Activated B cell treated with CpG ODN at 0.5 μM for 24 hours (primary cell): ENCODE data around the gene CGRRF1. TPM values are rescaled to one million over a fixed set of nuclear protein-coding genes. Genes with fewer than 3 reads are reported as not detected.

Source experiments
- ATAC-seq: fragments of 200-7000 bp; cut with Tn5 transposase; one replicate; pipeline ENCODE4 v1.10.0; 2021; ENCODE audit warnings: low read depth, mild to moderate bottlenecking, moderate library complexity
- CTCF ChIA-PET: fragments of 350-600 bp; sonication (Branson Sonifier 250); formaldehyde crosslinking; loops from one replicate; lab custom pipeline; 2021; ENCODE audit warnings: antibody characterized with exemption; lab: Charles Lee
- POLR2A ChIA-PET: fragments of 350-600 bp; sonication (Branson Sonifier 250); formaldehyde crosslinking; loops from one replicate; lab custom pipeline; 2021; ENCODE audit warnings: antibody characterized with exemption; lab: Charles Lee
- DNase-seq: peaks from one replicate; pipeline ENCODE4 v3.0.0; 2022
- H3K27ac Mint-ChIP-seq: one replicate; pipeline ENCODE4 v1.8.0; 2020; ENCODE audit warnings: mixed read lengths
- H3K27me3 Mint-ChIP-seq: one replicate; pipeline ENCODE4 v1.8.0; 2021; ENCODE audit warnings: mixed read lengths
- H3K36me3 Mint-ChIP-seq: one replicate; pipeline ENCODE4 v1.8.0; 2021; ENCODE audit warnings: low read depth, mixed read lengths
- H3K4me1 Mint-ChIP-seq: one replicate; pipeline ENCODE4 v1.8.0; 2021; ENCODE audit warnings: mixed read lengths
- H3K4me3 Mint-ChIP-seq: one replicate; pipeline ENCODE4 v1.8.0; 2020; ENCODE audit warnings: mild to moderate bottlenecking, mixed read lengths
- H3K9me3 Mint-ChIP-seq: one replicate; pipeline ENCODE4 v1.8.0; 2020; ENCODE audit warnings: mixed read lengths
- intact Hi-C: fragments of 100-400 bp; cut with micrococcal nuclease; formaldehyde crosslinking; loops from one replicate; pipeline ENCODE4 v1.15.1; 2024
- total RNA-seq: library from RNA; stranded (reverse); gene quantifications from 2 replicates; pipeline ENCODE4 v1.2.3, GENCODE V29; 2022
- TF ChIP-seq, protein P1 (sequence below): fragments of 200-600 bp; IDR thresholded peaks from one replicate; pipeline ENCODE4 v1.8.0; 2022; ENCODE audit warnings: antibody characterized with exemption, mild to moderate bottlenecking

CGRRF1 gene
- total RNA-seq, 1 donor from 2014 or later, result 11.9 TPM

DNA sequence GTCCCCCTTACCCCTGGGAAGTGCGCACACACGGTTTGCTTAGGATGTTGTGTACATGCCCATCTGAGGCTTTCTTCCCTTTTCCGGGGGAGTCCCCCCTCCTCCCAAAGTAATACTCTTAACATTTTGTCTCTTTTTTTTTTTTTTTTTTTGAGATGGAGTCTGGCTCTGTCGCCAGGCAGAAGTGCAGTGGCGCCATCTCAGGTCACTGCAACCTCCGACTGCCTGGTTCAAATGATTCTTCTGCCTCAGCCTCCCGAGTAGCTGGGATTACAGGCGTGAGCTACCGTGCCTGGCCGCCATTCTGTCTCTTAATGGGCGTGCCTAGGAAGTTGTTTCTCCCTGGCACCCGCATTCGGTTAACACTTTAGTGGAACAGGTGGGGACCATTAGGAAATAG lies 16.4 kb upstream of the CGRRF1 start:
- no peaks in the 10 kb centered on the region for H3K9me3 Mint-ChIP-seq
- intact Hi-C loops, result no loop called here

GRCh38 chr14:54497224-54497623 lies 12.5 kb upstream of the CGRRF1 start:
- POLR2A ChIA-PET, result interaction anchor here (0.6 kb wide), 2 partner anchors 278 to 593 kb away, joined by 3 to 13 read pairs; no protein-coding TSS in a partner anchor
- peaks cover 16% of the 10 kb centered on the region for H3K27me3 Mint-ChIP-seq
- ATAC-seq (no peak), DNase-seq (no peak)
- no peaks in the 10 kb centered on the region for H3K36me3 Mint-ChIP-seq
- H3K4me3 Mint-ChIP-seq, result no peak overlapping the region
- CTCF ChIA-PET, result no interaction called here
- H3K4me1 Mint-ChIP-seq, result no peaks in the 10 kb centered on the region
- intact Hi-C loops, result no loop called here
- TF ChIP-seq, protein P1, sequence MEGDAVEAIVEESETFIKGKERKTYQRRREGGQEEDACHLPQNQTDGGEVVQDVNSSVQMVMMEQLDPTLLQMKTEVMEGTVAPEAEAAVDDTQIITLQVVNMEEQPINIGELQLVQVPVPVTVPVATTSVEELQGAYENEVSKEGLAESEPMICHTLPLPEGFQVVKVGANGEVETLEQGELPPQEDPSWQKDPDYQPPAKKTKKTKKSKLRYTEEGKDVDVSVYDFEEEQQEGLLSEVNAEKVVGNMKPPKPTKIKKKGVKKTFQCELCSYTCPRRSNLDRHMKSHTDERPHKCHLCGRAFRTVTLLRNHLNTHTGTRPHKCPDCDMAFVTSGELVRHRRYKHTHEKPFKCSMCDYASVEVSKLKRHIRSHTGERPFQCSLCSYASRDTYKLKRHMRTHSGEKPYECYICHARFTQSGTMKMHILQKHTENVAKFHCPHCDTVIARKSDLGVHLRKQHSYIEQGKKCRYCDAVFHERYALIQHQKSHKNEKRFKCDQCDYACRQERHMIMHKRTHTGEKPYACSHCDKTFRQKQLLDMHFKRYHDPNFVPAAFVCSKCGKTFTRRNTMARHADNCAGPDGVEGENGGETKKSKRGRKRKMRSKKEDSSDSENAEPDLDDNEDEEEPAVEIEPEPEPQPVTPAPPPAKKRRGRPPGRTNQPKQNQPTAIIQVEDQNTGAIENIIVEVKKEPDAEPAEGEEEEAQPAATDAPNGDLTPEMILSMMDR, result no peak
- H3K9me3 Mint-ChIP-seq, result no peaks in the 10 kb centered on the region
- H3K27ac Mint-ChIP-seq, result no peak overlapping the region

More for the DNA sequence above, 16.4 kb upstream of the CGRRF1 start:
- Mint-ChIP-seq H3K27me3 (peaks cover 6% of the 10 kb centered on the region), H3K4me1 (peaks cover 23% of the 10 kb centered on the region), H3K4me3 (no peak overlapping the region), H3K27ac (no peak overlapping the region), H3K36me3 (peaks cover 5% of the 10 kb centered on the region)
- ATAC-seq, result no peak
- DNase-seq, result no peak
- POLR2A ChIA-PET, result no interaction called here
- TF ChIP-seq, protein P1, result no peak
- CTCF ChIA-PET, result no interaction called here

DNA sequence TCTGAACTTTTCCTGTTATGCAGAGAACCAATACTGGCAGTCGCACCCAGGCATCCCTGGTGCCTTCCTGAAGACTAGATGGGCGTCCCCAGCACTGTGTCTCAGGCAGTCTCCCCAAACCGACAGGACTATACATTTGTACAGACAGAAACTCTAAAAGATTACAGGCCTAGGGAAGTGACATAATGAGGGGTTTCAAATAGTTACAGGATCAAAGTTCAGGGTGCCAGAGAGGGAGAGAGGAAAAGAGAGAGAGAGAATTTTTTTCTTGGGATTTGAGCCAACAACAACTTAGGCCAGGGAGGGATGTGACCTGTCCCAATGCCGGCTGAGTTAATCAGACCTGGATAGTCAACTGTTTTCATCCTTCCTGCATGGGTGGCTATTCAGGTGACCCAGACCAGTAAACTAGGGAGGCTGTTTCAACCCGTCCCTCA lies 11.6 kb upstream of the CGRRF1 start:
- no peaks in the 10 kb centered on the region for H3K36me3 Mint-ChIP-seq
- no peak for DNase-seq
- ChIA-PET POLR2A (no interaction called here), CTCF (no interaction called here)
- H3K4me3 Mint-ChIP-seq, result no peak overlapping the region
- TF ChIP-seq, protein P1, result no peak
- no peak for ATAC-seq
- no peaks in the 10 kb centered on the region for H3K9me3 Mint-ChIP-seq
- H3K4me1 Mint-ChIP-seq, result no peaks in the 10 kb centered on the region
- H3K27me3 Mint-ChIP-seq, result peaks cover 20% of the 10 kb centered on the region
- intact Hi-C loops, result no loop called here
- no peak overlapping the region for H3K27ac Mint-ChIP-seq

DNA sequence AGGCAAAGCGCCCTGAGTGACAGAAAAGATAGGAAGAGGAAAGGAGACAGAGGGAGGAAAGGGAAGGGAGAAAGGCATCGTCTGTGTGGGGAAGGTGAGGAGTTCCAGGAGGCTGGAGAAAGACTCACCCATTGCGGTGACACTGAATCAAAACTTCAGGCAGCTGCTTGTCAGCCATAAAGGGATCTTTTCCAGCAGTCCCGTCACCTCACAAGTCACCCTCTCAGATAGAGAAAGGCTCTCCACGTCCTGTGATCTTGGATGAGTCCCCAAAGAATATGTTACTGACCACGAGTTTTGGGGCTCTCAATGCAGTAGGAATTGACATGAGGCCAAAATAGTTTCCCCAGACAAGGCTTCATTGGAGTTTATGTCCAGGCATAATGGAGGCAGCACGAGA lies 11.1 kb upstream of the CGRRF1 start:
- H3K27me3 Mint-ChIP-seq, result peaks cover 20% of the 10 kb centered on the region
- TF ChIP-seq, protein P1, result no peak

GRCh38 chr14:54500744-54501143 lies 9.0 kb upstream of the CGRRF1 start:
- POLR2A ChIA-PET, result no interaction called here
- ATAC-seq, result no peak
- H3K9me3 Mint-ChIP-seq, result no peaks in the 10 kb centered on the region

More for the DNA sequence above, 11.1 kb upstream of the CGRRF1 start:
- Mint-ChIP-seq H3K9me3 (no peaks in the 10 kb centered on the region), H3K4me3 (no peak overlapping the region), H3K4me1 (no peaks in the 10 kb centered on the region), H3K36me3 (no peaks in the 10 kb centered on the region), H3K27ac (no peak overlapping the region)
- DNase-seq, result no peak
- ATAC-seq, result no peak
- intact Hi-C loops, result no loop called here
- POLR2A ChIA-PET, result no interaction called here
- CTCF ChIA-PET, result no interaction called here

More at GRCh38 chr14:54500744-54501143, 9.0 kb upstream of the CGRRF1 start:
- no peaks in the 10 kb centered on the region for H3K36me3 Mint-ChIP-seq
- TF ChIP-seq, protein P1, result no peak
- H3K27me3 Mint-ChIP-seq, result peaks cover 20% of the 10 kb centered on the region
- H3K4me3 Mint-ChIP-seq, result no peak overlapping the region
- H3K4me1 Mint-ChIP-seq, result no peaks in the 10 kb centered on the region
- no peak overlapping the region for H3K27ac Mint-ChIP-seq
- CTCF ChIA-PET, result no interaction called here
- intact Hi-C loops, result no loop called here
- DNase-seq, result no peak
